GM04504 (cell line): ENCODE data around the gene SIRPD.

Experiments used
- DNase-seq: peaks from one replicate; pipeline ENCODE4 v3.0.0-alpha.2; 2012; ENCODE audit warnings: low read depth

The SIRPD gene

DNA sequence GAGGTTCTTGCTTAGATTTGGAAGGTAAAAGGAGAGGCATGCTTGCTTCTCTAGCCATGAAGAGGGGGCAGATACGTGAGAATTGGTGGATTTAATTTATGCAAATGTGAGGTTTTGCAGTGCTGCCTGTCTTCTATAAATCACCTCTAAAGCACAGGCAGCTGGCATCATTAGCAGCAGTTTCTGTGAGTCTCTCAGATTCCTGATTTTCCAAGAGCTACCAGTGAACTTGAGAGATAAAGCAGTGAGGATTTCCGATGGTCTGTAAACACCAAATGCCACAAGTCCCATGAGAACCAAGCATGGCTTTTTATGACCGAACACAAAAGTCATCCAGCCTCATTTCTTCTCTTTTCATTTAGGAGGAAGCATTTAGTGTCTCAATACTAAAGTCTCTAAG lies 63.1 kb downstream of the SIRPD start:
- DNase-seq = no peak

- DNase-seq = no peak
Measured at GRCh38 chr20:1493536-1493935, 64.0 kb downstream of the SIRPD start.

DNA sequence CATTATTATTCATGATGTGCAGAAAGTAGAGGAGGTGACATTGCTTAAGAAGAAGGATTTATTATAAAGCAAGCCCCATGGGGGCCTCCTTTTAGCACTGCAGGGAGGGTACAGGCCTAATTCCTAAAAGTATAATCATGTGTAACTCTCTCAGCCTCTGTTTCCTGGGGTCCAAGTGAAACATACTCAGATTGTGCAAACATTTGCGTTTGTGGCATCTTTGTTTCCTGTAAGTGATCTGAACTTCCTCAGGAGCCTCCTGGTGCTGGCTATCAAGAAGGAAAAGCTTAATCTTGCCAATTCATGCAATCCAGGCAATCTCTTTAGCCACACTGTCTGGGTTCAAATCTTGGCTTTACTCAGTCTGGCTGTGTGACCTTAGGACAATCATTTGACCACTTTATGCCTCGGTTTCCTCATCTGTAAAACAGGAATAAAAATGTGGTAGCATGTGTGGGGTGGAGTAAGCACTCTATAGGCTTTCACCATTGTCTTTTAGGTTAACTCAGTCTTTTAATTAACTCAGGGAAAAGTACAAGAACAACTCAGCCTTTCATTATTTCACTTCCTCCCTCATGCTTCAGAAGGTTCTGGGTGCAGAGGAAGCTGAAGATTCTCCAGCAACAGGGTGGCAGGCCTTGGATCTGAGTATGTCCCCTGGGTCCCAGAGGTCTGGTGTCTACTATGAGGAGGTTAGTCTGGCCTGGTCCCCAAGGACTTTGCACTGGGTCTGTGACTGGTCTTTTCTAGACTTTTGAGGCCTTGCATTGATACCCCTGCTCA lies 65.5 kb downstream of the SIRPD start:
- no peak for DNase-seq

GRCh38 chr20:1491281-1491840 lies 66.1 kb downstream of the SIRPD start, which contains the start of gene SIRPB2:
TSS of gene SIRPB2 (minus strand) at chr20:1491420. CDS start at chr20:1491359, 61 bp downstream.
- DNase-seq = no peak

DNA sequence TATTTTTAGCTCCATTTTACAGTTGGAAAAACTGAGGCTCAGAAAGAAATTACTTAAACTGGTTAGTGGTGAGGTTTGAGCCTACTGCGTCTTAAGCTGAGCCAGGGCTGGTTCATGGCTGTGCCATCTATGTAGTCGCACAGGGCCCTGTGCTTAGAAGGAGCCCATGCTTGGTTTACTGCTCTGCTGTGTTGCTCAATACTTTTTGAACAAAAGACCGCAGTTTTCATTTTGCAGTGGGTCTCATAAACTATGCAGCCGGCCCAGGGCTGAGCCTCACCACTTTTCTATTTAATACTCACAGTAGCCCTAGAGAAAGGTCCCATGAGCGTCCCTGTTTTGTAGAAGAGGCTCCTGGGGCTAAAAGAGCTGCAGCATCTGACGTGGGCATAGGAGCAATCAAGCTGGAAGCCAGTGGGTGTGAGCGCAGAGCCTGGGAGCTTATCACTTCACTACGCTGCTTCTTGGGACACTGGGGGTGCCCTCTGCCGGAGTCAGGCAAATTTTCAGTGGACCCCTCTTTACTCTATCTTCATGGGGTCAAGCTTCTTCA lies 66.8 kb downstream of the SIRPD start:
- DNase-seq = no peak

DNA sequence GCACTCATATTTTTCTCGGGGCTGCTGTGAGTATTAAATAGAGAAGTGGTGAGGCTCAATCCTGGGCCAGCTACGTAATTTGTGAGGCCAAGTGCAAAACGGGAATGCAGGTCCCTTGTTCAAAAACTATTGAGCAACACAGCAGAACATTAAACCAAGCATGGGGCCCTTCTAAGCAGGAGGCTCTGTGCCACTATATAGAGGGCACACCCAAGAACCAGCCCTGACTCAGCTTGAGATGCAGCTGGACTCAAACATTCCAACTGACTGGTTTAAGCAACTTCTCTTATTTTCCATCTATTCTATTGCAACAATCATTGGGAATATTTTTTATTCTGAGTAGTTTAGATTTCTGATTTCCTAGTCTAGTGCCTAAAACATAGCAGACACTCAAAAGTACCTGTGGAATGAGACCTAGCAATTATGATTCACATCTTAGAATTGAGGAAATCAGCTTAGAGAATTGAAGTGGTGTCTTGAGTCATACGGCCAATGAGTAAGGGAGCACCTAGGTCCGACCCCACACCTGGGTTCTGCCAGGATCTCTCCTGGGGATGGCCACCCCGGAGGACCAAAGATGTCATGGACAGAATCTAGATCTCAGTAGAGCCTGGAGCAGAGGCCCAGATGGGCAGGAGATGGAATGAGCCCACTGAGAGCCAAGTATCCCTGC lies 67.6 kb downstream of the SIRPD start:
- no peak for DNase-seq

GRCh38 chr20:1489325-1489724 lies 68.2 kb downstream of the SIRPD start:
- DNase-seq = no peak

DNA sequence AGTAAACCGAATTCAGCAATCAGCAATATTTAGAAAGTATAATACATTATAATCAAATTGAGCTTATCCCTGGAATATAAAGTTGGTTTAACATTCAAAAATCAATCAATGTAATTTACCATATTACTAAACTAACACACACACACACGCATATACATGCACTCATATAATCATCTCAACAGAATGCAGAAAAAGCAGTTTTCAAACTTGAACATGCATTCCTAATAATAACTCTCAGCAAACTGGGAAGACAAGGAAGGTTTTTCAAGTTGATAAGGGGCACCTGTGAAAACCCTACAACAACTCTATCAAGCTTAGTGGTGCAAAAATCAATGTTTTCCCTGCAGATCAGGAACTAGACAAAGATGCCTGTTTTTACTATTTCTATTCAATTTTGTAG lies 70.9 kb downstream of the SIRPD start:
- DNase-seq = no peak

DNA sequence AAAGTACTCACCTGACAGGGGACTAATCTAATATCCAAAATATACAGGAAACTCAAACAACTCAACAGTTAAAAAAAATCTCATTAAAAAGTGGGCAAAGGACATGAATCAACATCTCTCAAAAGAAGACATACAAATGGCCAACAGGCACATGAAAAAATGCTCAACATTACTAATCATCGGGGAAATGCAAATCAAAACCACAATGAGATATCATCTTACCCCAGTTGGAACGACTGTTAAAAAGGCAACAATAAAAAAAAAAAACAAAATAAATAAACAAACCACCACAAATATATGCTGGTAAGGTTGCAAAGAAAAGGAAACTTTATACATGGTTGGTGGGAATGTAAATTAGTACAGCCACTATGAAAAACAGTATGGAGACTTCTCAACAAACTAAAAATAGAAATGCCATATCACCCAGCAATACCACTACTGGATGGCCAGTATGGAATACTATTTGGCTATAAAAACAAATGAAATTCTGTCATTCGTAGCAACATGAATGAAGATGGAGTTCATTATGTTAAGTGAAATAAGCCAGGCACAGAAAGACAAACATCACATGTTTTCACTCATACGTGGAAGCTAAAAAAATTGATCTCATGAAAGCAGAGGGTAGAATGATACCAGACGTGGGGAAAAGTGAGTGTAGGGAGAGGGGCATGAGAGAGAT lies 72.9 kb downstream of the SIRPD start:
- DNase-seq = no peak
